MCF 10A (cell line): ENCODE data around the gene HEXB. TPM values are rescaled to one million over a fixed set of nuclear protein-coding genes. Genes with fewer than 3 reads are reported as not detected.

Experiments used
- BruUV-seq: library from RNA; stranded (reverse); fragments of 400-500 nt; replicated peaks from 2 replicates; lab custom pipeline; 2021; lab: Mats Ljungman, UMichigan
- CTCF ChIA-PET: fragments of 300-600 bp; sonication (Branson Sonifier 250); formaldehyde crosslinking; extraction: SDS; loops from one replicate; lab custom pipeline; 2021; ENCODE audit warnings: antibody characterized with exemption, inconsistent platforms; lab: Yijun Ruan, JAX
- POLR2A ChIA-PET: fragments of 300-600, 350-650 bp; sonication (Branson Sonifier 250); formaldehyde crosslinking; extraction: SDS; loops from one replicate; lab custom pipeline; 2020; ENCODE audit warnings: antibody characterized with exemption, inconsistent platforms; lab: Yijun Ruan, JAX
- DNase-seq: peaks from one replicate; pipeline ENCODE4 v3.0.0-alpha.2; 2018; ENCODE audit not compliant: unreplicated experiment
- H3K27ac Mint-ChIP-seq: one replicate; pipeline ENCODE4 v1.8.0; 2022; ENCODE audit warnings: mild to moderate bottlenecking, low read depth, mixed read lengths; ENCODE audit not compliant: unreplicated experiment
- H3K27me3 Mint-ChIP-seq: one replicate; pipeline ENCODE4 v1.8.0; 2022; ENCODE audit warnings: mixed read lengths; ENCODE audit not compliant: insufficient read depth, unreplicated experiment
- H3K36me3 Mint-ChIP-seq: one replicate; pipeline ENCODE4 v1.8.0; 2022; ENCODE audit warnings: mild to moderate bottlenecking, moderate library complexity, mixed read lengths; ENCODE audit not compliant: insufficient read depth, unreplicated experiment
- H3K4me1 Mint-ChIP-seq: one replicate; pipeline ENCODE4 v1.8.0; 2022; ENCODE audit warnings: mixed read lengths; ENCODE audit not compliant: insufficient read depth, unreplicated experiment
- H3K4me3 Mint-ChIP-seq: one replicate; pipeline ENCODE4 v1.8.0; 2022; ENCODE audit warnings: mild to moderate bottlenecking, moderate library complexity, mixed read lengths; ENCODE audit not compliant: unreplicated experiment
- H3K9me3 Mint-ChIP-seq: one replicate; pipeline ENCODE4 v1.8.0; 2022; ENCODE audit warnings: mixed read lengths; ENCODE audit not compliant: unreplicated experiment
- intact Hi-C: fragments of 100-400 bp; cut with micrococcal nuclease; formaldehyde crosslinking; loops from 2 replicates; pipeline ENCODE4 v1.14.1; 2022
- total RNA-seq: library from RNA; stranded (reverse); gene quantifications from 2 replicates; pipeline ENCODE4 v1.2.3, GENCODE V29; 2022
- TF ChIP-seq, protein P1 (sequence below): fragments of 200-600 bp; IDR thresholded peaks from one replicate; pipeline ENCODE4 v1.8.0; 2022; ENCODE audit warnings: antibody characterized with exemption, mild to moderate bottlenecking; ENCODE audit not compliant: unreplicated experiment

The HEXB gene
- total RNA-seq, 1 experiment from 2014 or later: 82.8 TPM

GRCh38 chr5:74763504-74763903 lies 78.5 kb downstream of the HEXB start:
- no peak for DNase-seq
- peaks cover 34% of the 10 kb centered on the region for H3K36me3 Mint-ChIP-seq
- no peaks in the 10 kb centered on the region for H3K9me3 Mint-ChIP-seq
- intact Hi-C loops: loop anchor here (10.0 kb wide), 1 partner anchor 571 kb away; the partner anchor contains the start of gene HMGCR
- peaks cover 29% of the 10 kb centered on the region for H3K4me1 Mint-ChIP-seq
- CTCF ChIA-PET: interaction anchor here (0.5 to 2.8 kb wide), 12 partner anchors 9 to 1007 kb away, joined by 3 to 18 read pairs (median 4); no protein-coding TSS in a partner anchor
- no peak overlapping the region for H3K27ac Mint-ChIP-seq
- BruUV-seq: no TSS peak
- H3K27me3 Mint-ChIP-seq: no peaks in the 10 kb centered on the region
- H3K4me3 Mint-ChIP-seq: no peak overlapping the region
- TF ChIP-seq, protein P1, sequence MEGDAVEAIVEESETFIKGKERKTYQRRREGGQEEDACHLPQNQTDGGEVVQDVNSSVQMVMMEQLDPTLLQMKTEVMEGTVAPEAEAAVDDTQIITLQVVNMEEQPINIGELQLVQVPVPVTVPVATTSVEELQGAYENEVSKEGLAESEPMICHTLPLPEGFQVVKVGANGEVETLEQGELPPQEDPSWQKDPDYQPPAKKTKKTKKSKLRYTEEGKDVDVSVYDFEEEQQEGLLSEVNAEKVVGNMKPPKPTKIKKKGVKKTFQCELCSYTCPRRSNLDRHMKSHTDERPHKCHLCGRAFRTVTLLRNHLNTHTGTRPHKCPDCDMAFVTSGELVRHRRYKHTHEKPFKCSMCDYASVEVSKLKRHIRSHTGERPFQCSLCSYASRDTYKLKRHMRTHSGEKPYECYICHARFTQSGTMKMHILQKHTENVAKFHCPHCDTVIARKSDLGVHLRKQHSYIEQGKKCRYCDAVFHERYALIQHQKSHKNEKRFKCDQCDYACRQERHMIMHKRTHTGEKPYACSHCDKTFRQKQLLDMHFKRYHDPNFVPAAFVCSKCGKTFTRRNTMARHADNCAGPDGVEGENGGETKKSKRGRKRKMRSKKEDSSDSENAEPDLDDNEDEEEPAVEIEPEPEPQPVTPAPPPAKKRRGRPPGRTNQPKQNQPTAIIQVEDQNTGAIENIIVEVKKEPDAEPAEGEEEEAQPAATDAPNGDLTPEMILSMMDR: no peak
- POLR2A ChIA-PET: interaction anchor here (0.6 to 2.4 kb wide), 12 partner anchors 17 to 976 kb away, joined by 3 to 9 read pairs (median 3); partner anchors contain the start of genes FAM169A and HEXB

DNA sequence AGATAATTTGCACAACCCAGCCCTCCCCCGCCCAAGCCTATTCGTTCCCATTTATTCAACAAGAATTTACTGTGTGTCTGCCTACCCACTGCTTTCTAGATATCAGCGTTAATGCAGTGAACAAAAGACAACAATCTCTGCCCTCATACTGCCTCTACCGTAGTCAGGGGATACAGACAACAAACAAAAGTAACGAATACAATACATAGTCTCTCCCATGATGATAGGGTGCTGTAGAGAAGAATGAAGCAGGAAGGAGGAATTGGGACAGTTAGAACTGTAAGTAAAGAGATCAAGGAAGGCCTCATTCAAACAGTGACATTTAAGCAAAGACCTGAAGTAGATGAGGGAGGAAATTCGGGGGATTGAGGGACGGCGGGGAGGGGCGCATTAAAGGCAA lies 80.2 kb downstream of the HEXB start:
- H3K4me3 Mint-ChIP-seq: peak overlapping the region; percentile 98
- CTCF ChIA-PET: interaction anchor here (2.0 to 2.8 kb wide), 2 partner anchors 154 kb away, joined by 11 to 18 read pairs; no protein-coding TSS in a partner anchor
- H3K27me3 Mint-ChIP-seq: no peaks in the 10 kb centered on the region
- H3K27ac Mint-ChIP-seq: peak overlapping the region; percentile 54
- peaks cover 28% of the 10 kb centered on the region for H3K4me1 Mint-ChIP-seq
- BruUV-seq: no TSS peak
- TF ChIP-seq, protein P1: no peak
- no peaks in the 10 kb centered on the region for H3K9me3 Mint-ChIP-seq
- peaks cover 38% of the 10 kb centered on the region for H3K36me3 Mint-ChIP-seq
- no peak for DNase-seq
- POLR2A ChIA-PET: interaction anchor here (2.9 kb wide), 1 partner anchor 138 kb away, joined by 18 read pairs; no protein-coding TSS in a partner anchor
- intact Hi-C loops: loop anchor here (5.0 to 10.0 kb wide), 2 partner anchors 93 to 570 kb away; partner anchors contain the start of gene HMGCR

DNA sequence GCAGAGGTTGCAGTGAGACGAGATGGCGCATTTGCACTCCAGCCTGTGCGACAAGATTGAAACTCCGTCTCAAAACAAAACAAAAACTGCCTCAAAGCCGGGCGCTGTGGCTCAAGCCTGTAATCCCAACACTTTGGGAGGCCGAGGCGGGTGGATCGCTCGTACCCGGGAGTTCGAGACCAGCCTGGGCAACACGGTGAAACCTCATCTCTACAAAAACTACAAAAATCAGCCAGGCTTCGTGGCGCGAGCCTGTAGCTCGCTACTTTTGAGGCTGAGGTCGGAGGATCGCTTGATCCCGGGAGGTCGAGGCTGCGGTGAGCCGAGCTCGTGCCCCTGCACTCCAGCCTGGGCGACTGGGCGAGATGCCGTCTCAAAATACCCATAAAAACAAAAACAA lies 80.9 kb downstream of the HEXB start:
- CTCF ChIA-PET: interaction anchor here (0.7 to 2.0 kb wide), 11 partner anchors 18 to 1060 kb away, joined by 3 to 11 read pairs (median 4); no protein-coding TSS in a partner anchor

GRCh38 chr5:74766418-74766848 lies 81.4 kb downstream of the HEXB start:
- TF ChIP-seq, protein P1: peak; percentile 51
- Mint-ChIP-seq H3K36me3 (peaks cover 41% of the 10 kb centered on the region), H3K4me1 (peaks cover 22% of the 10 kb centered on the region), H3K4me3 (peak overlapping the region; percentile 98), H3K27me3 (no peaks in the 10 kb centered on the region), H3K9me3 (no peaks in the 10 kb centered on the region), H3K27ac (peak overlapping the region; percentile 92)
- DNase-seq: peak; percentile 61
- CTCF ChIA-PET: interaction anchor here (0.6 to 2.0 kb wide), 21 partner anchors 9 to 1215 kb away, joined by 3 to 11 read pairs (median 3); partner anchors contain the start of gene ANKRA2
- POLR2A ChIA-PET: interaction anchor here (0.7 to 2.9 kb wide), 31 partner anchors 8 to 1930 kb away, joined by 3 to 20 read pairs (median 5); partner anchors contain the start of genes ENC1, FAM169A and HMGCR
- BruUV-seq: TSS peak; percentile 61
- intact Hi-C loops: loop anchor here (1.0 to 10.0 kb wide), 4 partner anchors 94 to 568 kb away; partner anchors contain the start of gene HMGCR

More for the DNA sequence above, 80.9 kb downstream of the HEXB start:
- H3K4me3 Mint-ChIP-seq: peak overlapping the region; percentile 98
- H3K36me3 Mint-ChIP-seq: peaks cover 38% of the 10 kb centered on the region
- intact Hi-C loops: loop anchor here (1.0 to 10.0 kb wide), 4 partner anchors 94 to 569 kb away; partner anchors contain the start of gene HMGCR
- no peaks in the 10 kb centered on the region for H3K9me3 Mint-ChIP-seq
- H3K27ac Mint-ChIP-seq: peak overlapping the region; percentile 92
- no peaks in the 10 kb centered on the region for H3K27me3 Mint-ChIP-seq
- DNase-seq: no peak
- H3K4me1 Mint-ChIP-seq: peaks cover 22% of the 10 kb centered on the region
- TF ChIP-seq, protein P1: no peak
- POLR2A ChIA-PET: interaction anchor here (0.8 to 2.9 kb wide), 16 partner anchors 9 to 575 kb away, joined by 3 to 20 read pairs (median 6); partner anchors contain the start of gene HMGCR
- BruUV-seq: no TSS peak
